ENCODE results near the gene CDC42.
"Not testable (repeated sequence)": the region's sequence is repeated elsewhere in the genome, so short reads cannot be mapped to it uniquely, and the experiment has no call there.

Gene CDC42

DNA sequence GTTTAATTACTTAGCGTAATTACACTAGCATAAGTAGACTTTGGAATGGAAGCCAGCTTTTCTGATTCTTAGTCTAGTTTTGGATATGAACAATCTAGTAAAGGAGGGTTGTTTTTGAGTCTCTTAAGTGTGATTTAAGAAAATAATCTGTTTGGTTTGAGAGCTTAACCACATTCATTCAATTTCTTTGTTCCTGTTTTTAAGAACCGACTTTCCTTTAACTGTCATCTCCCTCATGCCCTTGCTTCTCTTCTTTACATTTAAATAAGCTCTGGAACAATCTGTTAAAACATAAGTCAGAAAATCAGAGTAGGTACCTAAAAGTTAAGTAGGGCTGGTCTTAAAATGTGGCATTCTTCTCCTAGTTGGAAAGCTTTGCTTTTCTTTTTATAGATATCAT lies 27.7 kb downstream of the CDC42 start:
- no peak overlapping the region for H3K4me3 ChIP-seq (ENCODE audit: low read length)
- TF ChIP-seq, protein P1, sequence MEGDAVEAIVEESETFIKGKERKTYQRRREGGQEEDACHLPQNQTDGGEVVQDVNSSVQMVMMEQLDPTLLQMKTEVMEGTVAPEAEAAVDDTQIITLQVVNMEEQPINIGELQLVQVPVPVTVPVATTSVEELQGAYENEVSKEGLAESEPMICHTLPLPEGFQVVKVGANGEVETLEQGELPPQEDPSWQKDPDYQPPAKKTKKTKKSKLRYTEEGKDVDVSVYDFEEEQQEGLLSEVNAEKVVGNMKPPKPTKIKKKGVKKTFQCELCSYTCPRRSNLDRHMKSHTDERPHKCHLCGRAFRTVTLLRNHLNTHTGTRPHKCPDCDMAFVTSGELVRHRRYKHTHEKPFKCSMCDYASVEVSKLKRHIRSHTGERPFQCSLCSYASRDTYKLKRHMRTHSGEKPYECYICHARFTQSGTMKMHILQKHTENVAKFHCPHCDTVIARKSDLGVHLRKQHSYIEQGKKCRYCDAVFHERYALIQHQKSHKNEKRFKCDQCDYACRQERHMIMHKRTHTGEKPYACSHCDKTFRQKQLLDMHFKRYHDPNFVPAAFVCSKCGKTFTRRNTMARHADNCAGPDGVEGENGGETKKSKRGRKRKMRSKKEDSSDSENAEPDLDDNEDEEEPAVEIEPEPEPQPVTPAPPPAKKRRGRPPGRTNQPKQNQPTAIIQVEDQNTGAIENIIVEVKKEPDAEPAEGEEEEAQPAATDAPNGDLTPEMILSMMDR (conservative IDR thresholded peaks at IDR 0.05; ENCODE audit: low read depth, low read length) = no peak
- DNase-seq (ENCODE audit: low read depth) = no peak

DNA sequence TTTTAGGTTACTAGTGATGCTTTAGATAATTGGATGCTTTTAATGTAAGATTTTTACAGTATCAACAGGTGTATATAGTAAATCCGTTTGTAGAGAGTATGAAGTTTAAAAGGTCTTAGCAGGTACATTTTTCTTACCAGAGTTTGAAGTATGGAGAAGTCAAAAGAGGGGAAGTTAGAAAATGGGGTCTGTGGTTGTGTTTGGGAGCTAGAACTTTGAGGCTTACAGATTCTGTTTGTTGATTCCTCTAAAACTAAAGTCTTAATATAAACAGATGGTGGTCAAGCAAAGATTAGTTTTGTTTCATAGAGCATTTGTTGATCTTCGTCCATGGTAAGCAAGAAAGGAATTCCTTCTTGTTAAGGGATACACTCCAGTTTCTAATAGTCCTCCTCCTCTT lies 35.8 kb downstream of the CDC42 start:
- no peak overlapping the region for H3K4me3 ChIP-seq (ENCODE audit: low read length)
- DNase-seq (ENCODE audit: low read depth) = no peak
- TF ChIP-seq, protein P1 (conservative IDR thresholded peaks at IDR 0.05; ENCODE audit: low read depth, low read length) = no peak

DNA sequence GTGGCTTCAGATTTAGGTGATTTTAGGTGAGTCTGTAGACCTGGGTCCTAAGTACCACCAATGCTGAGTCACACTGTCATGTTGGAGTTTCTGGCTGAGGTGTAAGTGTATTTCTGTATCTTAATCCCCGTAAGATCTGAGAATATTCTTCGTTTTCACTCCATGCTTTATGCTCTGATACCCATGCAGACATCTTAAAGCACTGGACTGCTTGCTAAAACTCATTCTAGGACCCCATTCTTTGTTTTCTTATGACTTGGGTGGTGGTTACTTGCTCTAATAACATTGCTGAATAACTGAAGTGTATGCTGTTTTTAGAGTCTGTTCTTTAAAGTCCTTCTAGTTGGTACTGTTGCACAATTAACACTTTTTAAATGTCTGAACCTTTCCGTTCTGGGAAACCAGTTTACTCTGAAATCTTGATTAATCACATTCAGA lies 36.6 kb downstream of the CDC42 start:
- no peak for DNase-seq (ENCODE audit: low read depth)
- H3K4me3 ChIP-seq (ENCODE audit: low read length) = no peak overlapping the region
- TF ChIP-seq, protein P1 (conservative IDR thresholded peaks at IDR 0.05; ENCODE audit: low read depth, low read length) = no peak

DNA sequence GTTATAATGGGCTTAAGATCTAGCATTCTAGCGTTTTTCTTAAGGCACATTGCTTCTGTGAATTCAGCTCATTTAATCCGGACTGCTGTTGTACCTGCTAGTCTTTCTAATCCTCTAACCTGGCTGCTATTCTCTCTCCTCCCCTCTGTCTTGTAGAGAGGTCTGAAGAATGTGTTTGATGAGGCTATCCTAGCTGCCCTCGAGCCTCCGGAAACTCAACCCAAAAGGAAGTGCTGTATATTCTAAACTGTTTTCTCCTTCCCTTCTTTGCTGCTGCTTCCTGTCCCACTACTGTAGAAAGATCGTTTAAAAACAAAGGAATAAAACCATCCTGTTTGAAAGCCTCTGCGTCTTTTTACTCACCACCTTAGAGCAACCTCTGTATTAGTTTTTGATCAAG lies 37.3 kb downstream of the CDC42 start:
- H3K4me3 ChIP-seq (ENCODE audit: low read length) = no peak overlapping the region
- TF ChIP-seq, protein P1 (conservative IDR thresholded peaks at IDR 0.05; ENCODE audit: low read depth, low read length) = no peak
- DNase-seq (ENCODE audit: low read depth) = no peak

- DNase-seq (ENCODE audit: low read depth) = no peak
- TF ChIP-seq, protein P1 (conservative IDR thresholded peaks at IDR 0.05; ENCODE audit: low read depth, low read length) = no peak
- no peak overlapping the region for H3K4me3 ChIP-seq (ENCODE audit: low read length)
Measured at GRCh38 chr1:22090867-22091266, 38.4 kb downstream of the CDC42 start.

DNA sequence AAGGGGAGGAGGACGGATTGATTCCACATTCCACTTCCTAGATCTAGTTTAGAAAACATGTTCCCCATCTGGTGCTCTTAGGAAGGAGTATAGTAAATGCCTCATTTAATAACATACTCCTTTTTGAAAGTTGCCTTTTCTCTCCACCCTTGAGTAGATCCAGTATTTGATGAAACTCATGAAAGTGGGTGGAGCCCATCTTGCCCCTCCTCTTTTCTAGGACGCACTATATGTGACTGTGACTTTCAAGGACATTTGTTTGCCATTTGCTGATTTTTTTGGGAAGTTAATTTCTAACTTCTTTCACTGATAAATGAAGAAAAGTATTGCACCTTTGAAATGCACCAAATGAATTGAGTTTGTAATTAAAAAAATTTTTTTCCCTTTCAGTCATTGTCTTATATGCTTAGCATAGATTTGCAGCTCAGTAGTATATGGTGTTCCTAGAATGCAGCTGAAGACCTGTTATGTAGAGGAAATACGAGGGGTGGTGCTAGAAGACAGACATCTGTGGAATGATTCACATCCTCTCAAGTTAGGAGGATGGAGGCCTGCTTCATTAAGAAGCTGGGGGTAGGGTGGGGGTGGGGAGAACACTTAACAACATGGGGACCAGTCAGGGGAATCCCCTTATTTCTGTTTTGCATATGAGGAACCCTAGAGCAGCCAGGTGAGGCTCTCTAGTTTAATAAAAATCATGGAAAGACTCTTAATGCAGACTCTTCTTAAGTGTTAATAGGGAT lies 39.7 kb downstream of the CDC42 start:
- H3K4me3 ChIP-seq (ENCODE audit: low read length); DNase-seq (ENCODE audit: low read depth): not testable (repeated sequence)

DNA sequence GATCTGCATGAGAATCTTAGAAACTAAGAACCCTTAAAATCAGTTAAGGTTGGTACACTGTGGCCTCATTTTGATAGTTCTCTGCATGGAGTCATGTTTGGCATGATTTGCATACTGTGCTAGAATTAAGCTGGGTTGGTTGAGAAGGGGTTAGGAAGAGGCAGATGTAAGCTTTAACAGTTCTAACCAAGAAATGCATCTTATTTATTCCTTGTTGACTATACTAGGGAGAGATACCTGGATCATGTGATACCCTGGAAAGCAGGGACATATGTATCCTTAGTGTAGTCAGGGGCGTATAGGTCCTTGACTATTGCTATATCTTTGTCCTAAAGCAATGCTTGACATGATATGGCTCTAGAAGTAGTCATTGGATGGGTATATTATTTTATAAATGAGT lies 41.0 kb downstream of the CDC42 start:
- TF ChIP-seq, protein P1 (conservative IDR thresholded peaks at IDR 0.05; ENCODE audit: low read depth, low read length) = no peak
- DNase-seq (ENCODE audit: low read depth) = no peak
- H3K4me3 ChIP-seq (ENCODE audit: low read length) = no peak overlapping the region

Measured in retinal pigment epithelial cell (primary cell).